Measurements from ENCODE around the gene CAPN8.

GRCh38 chr1:223631473-223631872 lies 34.0 kb downstream of the CAPN8 start:
- TF ChIP-seq SIN3A (IDR thresholded peaks at IDR 0.05; ENCODE audit: borderline replicate concordance, low read depth, low read length), result no peak
- TF ChIP-seq EP300 (IDR thresholded peaks at IDR 0.05; ENCODE audit: borderline replicate concordance in 1 of 2, low read depth in 1 of 2, low read length in 1 of 2), result no peak
- TF ChIP-seq, protein P1, sequence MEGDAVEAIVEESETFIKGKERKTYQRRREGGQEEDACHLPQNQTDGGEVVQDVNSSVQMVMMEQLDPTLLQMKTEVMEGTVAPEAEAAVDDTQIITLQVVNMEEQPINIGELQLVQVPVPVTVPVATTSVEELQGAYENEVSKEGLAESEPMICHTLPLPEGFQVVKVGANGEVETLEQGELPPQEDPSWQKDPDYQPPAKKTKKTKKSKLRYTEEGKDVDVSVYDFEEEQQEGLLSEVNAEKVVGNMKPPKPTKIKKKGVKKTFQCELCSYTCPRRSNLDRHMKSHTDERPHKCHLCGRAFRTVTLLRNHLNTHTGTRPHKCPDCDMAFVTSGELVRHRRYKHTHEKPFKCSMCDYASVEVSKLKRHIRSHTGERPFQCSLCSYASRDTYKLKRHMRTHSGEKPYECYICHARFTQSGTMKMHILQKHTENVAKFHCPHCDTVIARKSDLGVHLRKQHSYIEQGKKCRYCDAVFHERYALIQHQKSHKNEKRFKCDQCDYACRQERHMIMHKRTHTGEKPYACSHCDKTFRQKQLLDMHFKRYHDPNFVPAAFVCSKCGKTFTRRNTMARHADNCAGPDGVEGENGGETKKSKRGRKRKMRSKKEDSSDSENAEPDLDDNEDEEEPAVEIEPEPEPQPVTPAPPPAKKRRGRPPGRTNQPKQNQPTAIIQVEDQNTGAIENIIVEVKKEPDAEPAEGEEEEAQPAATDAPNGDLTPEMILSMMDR (IDR thresholded peaks at IDR 0.05), result no peak
- TF ChIP-seq USF1 (IDR thresholded peaks at IDR 0.05; ENCODE audit: borderline replicate concordance, low read depth), result no peak

All from SK-N-SH (cell line).